Esophagus squamous epithelium (tissue), 4 donors: ENCODE data around the gene RBFOX1.

Experiments
- POLR2A ChIP-seq, 4 donors: fragments of 450-650 bp; IDR thresholded peaks; one replicate each; pipeline ENCODE4 v1.6.1; 2017; ENCODE audit warnings: antibody characterized with exemption in 4 of 4, mild to moderate bottlenecking in 4 of 4, moderate library complexity in 3 of 4
- TF ChIP-seq, protein P1 (sequence below), 6 experiments: fragments of 450-650 bp in 4 of 6; fragments of 200-600 bp in 2 of 6; sonication (generic) in 2 of 6; IDR thresholded peaks; one replicate each; pipeline ENCODE4 v1.5.1; 2016 to 2019; ENCODE audit warnings: antibody characterized with exemption in 6 of 6, mild to moderate bottlenecking in 4 of 6, moderate library complexity in 4 of 6

DNA sequence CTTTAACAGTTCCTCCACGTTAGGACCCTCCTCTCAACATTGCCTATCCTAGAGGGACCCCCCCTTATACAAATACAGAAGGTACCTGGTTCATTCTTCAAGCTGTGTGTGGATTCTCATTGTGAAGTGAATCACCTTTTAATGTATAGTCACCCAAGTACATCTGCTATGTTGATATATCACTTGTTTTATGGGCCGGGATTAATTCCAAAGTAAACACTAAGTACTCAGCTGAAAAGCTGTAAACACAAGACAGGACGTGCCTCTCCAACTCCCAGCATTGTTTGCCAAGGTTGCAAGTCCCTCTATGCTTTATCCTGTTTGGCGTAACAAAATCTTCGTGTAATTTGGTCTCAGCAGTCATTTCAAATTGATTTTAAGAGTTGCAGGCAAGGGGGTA is 123.6 kb downstream of the RBFOX1 start:
- TF ChIP-seq, protein P1, sequence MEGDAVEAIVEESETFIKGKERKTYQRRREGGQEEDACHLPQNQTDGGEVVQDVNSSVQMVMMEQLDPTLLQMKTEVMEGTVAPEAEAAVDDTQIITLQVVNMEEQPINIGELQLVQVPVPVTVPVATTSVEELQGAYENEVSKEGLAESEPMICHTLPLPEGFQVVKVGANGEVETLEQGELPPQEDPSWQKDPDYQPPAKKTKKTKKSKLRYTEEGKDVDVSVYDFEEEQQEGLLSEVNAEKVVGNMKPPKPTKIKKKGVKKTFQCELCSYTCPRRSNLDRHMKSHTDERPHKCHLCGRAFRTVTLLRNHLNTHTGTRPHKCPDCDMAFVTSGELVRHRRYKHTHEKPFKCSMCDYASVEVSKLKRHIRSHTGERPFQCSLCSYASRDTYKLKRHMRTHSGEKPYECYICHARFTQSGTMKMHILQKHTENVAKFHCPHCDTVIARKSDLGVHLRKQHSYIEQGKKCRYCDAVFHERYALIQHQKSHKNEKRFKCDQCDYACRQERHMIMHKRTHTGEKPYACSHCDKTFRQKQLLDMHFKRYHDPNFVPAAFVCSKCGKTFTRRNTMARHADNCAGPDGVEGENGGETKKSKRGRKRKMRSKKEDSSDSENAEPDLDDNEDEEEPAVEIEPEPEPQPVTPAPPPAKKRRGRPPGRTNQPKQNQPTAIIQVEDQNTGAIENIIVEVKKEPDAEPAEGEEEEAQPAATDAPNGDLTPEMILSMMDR (IDR thresholded peaks at IDR 0.05) = no peak
- no peak for TF ChIP-seq POLR2A (IDR thresholded peaks at IDR 0.05)
